Activated T-helper 9 cell treated with anti-CD3 and anti-CD28 coated beads, Interleukin-2, amount 50 U/mL, for 16 hours (primary cell): ENCODE data around the gene EBLN2.
"Not testable (repeated sequence)": the region's sequence is repeated elsewhere in the genome, so short reads cannot be mapped to it uniquely, and the experiment has no call there.

Experiments
- DNase-seq: peaks from one replicate; pipeline ENCODE4 v3.0.0-alpha.2; 2020; ENCODE audit warnings: low read depth

The EBLN2 gene

DNA sequence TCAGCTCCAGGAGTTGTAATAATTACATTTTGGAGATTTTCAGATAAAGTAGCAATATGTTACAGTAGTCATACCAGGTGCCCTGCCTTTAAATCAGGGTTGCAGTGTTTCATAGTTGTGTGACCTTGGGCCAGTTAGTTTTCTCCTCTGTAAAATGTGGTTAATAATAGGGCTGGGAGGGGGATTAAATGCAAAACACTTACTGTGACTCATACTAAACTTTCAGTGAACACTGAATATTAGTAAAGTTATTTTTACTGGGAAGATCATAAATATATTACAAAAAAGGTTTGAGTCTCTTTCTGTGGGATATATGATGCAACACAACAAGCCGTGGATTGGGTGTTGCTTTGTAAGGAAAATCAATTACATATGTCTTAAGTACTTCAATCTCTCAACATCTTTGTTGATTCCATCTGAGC lies 1.1 kb upstream of the EBLN2 start:
- no peak for DNase-seq

DNA sequence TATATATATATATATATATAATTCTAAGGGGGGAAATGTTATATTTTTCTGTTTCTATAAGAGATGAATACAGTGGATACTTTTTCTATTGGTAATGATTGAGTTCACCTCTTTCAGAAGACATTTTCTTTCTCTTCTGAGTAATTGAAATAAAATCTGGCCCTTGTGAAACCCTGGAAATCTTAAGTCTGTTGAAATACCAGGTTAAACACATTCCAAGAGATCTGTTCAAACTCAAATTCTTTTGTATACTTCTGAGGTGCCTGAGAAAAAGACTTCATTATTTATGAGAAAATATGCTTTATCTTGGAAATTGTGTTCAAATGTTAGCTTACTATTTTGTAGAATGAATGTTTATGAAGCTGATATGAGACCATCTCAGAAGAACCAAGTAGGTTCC lies 4.8 kb downstream of the EBLN2 start:
- not testable (repeated sequence) for DNase-seq

DNA sequence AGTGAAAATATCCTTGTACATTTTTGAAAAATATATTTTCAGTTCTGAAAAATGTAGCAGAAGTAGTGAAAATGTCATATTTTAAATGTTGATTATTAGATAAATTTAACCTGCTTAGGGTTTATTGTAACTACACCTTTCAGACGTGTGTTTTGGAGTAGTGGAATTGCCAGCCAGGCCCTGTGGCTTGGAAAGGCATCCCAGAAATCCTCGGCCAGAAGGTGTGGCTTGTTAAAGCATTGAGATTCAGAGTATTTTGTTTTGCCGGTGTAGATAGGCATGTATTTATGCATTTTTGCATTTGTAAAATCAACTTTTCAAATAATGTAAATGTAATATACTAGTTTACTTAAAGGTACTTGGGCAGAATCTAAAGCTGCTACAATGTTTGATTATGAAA lies 7.0 kb downstream of the EBLN2 start:
- DNase-seq, result no peak

DNA sequence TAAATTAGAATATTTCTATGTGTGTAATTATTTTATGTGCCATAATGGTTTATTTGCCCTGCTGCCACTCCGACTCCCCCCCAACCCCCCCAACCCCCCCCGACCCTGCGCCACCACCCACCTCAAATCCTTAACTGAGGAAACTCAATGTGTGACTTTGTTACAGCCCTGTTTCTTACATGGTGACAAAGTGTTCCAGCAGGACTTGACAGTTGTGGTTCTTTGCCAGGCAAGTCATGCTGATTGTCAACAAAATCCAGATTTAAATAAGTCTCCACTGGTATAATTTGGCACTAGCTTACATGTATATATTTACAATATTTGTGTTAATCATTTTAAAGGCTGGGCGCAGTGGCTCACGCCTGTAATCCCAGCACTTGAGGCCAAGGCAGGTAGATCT lies 7.7 kb downstream of the EBLN2 start:
- DNase-seq, result no peak

DNA sequence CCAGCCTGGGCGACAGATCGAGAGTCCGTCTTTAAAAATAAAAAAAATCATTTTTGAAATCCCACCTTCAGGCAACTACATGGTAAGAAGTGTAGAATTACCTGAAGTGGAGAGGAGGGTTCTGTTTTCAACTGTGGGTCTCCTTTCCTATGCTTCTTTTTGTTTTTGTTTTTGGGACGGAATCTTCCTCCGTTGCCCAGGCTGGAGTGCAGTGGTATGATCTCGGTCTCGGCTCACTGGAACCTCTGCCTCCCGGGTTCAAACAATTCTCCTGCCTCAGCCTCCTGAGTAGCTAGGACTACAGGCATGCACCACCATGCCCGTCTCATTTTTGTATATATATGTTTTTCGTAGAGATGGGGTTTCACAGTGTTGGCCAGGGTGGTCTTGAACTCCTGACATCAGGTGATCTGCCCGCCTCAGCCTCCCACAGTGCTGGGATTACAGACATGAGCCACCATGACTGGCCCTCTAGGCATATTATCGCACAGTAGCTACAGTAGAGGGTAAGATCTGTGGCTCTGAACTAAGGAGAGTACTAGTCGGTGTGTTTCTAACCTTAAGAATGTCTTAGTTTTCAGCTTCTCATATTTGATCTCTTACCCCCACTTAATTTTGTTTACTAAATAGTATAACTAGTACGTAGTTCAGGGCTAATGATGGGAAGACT lies 8.5 kb downstream of the EBLN2 start:
- DNase-seq, result no peak

DNA sequence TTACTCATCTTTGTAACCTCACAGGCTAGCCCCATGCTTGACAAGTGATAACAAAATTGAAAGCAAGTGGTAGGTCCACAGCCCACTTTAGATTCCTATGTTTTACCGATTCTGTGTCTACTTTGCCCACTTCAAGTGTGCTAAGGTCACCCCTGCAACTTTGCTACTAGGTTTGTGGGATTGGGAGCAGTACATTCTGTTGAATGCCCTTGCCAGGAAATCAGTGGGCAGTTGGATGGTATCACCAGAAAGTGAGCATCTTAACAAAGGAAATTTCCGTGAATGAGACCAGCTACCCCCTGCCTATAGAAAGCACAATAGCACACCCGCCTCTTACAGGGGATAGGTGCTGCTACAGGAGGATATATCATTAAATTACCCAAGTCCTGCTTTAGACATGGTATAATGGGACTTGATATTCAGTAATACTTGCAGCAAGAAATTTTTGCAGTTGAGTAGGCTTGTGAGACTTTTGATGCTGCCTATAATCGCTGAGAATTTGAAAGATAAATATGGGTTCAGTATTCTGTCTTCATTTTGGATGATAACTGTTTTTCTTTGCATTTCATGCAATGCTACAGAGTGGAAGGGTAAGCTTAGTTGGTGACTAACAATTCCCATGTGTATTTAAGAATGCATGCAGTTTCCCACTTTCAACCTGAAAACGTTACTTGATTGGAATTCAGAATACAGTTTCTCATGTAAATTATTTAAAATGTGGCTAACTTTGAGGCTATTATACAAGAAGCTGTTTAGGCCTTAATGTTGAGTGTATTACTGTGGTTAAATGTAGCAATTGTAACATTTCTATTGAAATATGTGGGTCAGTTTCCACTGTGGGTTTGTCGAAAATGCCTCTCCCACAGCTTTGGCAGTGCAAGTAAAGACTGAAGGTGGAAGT lies 9.5 kb downstream of the EBLN2 start:
- no peak for DNase-seq

DNA sequence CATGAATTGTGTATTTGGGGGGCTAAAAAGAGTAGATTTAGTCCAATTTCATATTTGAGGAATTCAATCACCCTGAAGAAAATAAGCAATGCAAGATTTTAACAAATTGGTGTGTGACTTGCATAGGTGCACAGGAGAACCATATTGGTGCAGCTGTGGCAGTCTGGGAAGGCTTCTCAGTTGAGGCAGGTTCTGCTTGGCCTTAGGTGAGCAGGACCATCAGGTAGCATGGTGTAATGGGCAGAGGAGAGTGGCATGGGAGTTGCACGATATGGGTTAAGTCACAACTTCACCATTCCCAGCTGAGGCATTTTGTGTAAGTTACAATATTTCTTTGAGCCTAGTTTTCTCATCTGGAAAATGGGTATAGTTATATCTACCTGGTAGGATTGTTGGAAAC lies 10.5 kb downstream of the EBLN2 start:
- DNase-seq, result no peak

DNA sequence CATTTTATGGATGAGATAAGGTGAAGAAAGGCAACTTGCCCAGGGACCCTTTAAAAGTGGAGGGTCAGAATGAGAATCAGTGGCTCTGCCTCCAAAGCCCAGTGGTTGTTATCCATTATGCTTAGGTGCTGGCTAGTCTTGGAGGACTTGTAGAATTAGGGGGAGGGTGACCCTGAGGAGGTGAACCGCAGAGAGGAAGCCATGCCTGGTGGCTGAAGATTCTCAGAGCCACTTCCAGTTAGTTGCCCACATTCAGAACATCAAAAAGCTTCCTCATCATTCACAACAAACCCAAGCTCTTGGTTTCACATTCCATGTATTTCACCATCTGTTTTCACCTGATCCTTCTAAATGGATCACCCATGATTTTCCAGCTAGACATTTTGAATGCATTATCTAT lies 11.2 kb downstream of the EBLN2 start:
- DNase-seq, result no peak

DNA sequence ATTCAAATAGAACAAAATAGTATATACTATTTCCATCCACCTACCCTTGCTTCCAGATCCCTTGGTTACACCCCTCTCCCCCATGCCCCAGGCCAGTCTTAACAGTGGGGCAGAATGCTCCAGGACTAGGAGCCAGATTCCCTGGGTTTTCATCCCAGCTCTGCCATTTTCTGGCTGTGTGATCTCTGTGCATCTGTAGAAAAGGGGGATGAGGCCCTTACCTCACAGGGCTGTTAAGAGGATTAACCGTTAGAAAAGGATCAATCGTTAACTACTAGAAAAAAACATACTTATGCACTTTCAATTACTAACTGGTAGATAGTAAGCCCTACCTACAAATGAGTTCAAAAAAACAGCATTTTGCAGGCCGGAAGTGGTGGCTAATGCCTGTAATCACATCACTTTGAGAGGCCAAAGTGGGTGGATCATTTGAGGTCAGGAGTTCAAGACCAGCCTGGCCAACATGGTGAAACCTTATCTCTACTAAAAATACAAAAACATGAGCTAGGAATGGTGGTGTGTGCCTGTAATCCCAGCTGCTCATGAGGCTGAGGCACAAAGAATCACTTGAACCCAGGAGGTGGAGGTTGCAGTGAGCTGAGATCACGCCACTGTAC lies 11.7 kb downstream of the EBLN2 start:
- no peak for DNase-seq

DNA sequence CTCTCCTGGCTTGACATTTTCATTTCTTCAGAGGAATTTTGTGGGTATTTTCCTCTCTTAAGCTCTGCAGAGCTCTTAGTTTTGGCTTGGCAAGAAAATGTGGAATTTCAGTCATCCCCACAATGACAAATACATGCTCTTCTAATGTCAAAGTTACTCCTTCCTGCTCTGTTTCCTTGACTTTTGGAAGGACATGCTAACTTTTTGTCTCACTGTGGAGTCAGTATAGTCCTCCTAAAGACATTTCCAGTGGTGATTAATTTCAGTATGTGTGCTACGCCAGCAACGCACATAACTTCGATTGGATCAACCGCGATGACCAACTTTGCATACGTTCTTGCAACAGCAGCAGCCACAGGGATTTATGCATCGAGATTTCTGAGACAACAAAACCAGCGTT lies 13.3 kb downstream of the EBLN2 start:
- no peak for DNase-seq

DNA sequence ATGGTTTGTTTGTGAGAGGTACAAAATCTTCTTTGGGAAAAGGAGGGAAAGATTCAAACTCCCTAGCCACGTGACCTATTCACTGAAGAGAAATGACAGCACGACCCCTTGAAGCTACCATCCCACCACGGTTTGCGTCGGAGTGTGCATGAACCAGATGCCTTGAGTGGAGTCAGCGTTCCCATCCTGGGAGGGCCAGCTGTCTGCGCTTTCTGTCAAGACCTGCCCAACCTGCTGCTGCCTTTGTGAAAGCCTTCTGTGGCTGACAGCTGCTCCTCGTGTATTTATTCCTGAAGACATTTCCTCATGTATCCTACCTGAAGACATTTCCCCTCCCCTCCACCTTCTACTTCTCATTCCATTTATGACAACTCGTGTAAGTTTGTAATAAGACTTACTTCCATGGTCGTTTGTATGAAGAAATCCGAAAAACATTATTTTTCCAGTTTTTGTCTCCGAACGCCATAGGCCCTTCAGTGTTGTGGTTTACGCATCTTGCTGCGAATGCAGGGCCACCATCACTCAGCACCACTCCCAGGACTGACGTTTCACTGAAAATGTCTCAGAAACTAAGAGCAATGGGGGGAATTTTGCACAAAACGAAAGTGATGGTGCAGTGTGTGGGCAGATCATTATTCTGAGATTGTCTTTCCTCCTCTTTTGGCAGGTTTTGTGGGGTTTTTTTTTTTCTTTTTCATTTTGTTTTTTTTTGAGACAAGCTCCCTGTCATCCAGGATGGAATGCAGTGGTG lies 18.9 kb downstream of the EBLN2 start:
- no peak for DNase-seq

DNA sequence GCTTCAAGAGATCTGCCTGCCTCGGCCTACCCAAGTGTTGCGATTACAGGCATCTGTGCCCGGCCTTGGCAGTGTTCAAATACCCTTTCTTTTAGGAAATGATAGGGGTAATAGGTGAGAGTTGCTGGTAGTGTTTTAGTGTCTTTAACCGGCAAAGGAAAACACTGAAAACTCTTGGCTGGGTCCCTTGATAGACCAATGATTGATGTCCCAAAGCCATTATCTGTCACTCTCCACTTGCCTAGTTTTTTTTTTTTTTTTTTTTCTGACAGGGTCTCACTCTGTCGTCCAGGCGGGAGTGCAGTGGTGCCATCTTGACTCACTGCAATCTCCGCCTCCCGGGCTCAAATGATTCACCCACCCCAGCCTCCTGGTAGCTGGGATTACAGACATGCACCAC lies 19.7 kb downstream of the EBLN2 start:
- DNase-seq, result no peak

DNA sequence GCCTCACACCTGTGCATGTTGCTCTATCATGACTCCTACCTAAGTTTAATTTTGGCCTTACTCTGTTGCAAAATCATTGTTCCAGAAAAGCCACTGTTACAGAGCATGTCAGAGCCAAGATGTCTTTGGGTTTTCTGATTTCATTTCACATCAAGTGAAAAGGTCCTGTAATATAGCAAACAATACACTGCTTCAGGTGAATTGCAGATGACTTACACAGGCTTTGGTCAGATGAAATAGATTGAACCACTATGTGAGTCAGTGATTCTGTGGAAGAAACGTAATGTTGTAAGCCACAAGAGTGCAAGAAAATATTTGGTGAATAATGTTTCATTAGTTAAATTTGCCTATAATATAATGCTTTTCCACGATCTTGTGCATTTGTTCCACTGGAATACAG lies 22.7 kb downstream of the EBLN2 start:
- no peak for DNase-seq

DNA sequence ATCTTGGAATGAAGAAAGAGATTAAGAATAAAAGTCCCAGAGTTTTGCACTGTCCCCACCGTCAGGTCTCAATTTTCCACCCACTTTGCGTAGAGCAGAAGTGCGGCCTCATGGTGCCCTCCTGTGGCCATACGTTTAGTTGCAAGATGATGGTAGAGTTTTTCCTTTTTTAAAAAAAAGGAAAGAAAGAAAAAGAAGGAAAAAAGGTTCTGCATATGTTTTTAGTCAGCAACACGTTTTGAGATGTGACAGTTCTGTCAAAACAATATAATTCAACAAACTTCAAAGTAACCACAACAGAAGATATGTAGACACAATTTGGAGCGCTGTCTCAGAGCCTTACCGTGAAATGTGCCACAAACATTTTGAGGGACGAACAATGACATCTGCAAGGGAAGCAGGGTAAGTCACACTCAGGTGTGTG lies 24.6 kb downstream of the EBLN2 start:
- DNase-seq, result peak; percentile 20

DNA sequence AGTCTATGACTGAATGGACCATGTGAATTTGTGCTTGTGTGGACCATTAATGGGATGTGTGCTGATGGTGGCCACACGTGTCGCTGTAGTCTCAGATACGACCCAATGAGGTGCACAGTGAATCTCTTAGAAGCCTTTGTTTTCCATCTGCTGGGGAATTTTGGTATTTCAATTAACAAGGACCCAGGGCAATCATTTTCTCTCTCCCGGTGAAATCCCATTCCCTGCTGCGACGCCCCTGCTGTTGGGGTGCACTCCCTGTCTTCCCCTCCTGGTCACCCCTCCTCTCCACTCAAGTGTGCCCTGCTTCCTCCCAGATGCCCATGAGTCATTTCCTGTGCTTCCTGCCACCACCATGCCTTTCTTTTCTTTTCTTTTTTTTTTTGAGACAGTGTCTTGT lies 32.7 kb downstream of the EBLN2 start:
- no peak for DNase-seq

DNA sequence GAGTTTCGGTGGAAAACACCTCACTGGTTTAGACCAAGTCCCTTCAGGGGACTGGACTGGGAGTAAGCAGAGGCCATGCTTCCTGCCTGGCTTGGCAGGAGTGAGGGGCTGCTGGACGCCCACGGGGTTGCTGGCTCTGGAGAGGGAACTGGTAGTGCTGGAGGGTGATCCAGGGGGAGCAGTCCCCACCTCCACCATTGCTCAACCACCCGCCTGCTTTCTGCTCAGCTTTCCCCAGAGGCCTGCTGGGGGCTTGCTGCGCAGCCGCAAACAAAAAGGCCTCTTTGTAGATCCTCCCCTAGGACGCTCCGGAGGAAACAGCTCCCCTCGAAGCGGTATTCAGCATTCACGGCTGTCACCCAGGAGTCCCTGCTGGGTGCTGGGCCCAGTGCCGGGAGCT lies 33.5 kb downstream of the EBLN2 start:
- DNase-seq, result no peak

DNA sequence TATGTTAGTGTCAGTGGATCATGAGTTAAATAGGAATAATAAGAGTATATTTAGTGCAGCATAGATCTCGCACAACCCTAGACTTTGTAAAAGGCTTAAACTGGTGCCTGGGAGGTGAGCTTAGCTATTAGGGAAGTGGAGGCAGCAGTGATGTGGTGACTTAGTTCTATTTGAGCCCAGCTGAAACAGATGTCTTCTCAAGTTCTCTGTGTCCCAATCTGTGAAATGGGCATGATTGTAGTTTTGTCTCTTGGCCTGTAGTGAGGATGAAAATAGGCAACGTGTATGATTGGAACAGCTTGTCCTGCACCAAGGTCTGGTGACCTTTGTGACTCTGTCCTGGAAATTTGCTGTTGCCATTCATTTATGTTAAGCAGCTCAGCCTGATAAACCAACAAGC lies 34.7 kb downstream of the EBLN2 start:
- no peak for DNase-seq

DNA sequence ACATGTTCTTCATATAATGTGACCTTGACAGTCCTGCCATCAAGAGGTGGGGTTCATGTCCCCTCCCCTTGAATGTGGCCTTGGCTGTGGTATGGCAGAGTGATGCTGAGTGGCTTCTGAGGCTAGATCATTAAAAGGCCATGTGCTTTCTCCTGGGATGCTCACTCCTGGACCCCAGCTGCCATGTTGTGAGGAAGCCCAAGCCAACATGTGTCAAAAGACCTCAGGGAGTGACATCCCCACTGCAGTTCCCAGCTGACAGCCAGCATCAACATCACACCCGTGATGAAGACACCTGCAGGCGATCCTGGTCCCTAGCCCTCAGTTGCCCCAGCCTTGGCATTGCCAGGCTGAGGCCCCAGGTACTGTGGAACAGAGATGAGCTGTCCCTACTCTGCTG lies 36.6 kb downstream of the EBLN2 start:
- DNase-seq, result no peak

DNA sequence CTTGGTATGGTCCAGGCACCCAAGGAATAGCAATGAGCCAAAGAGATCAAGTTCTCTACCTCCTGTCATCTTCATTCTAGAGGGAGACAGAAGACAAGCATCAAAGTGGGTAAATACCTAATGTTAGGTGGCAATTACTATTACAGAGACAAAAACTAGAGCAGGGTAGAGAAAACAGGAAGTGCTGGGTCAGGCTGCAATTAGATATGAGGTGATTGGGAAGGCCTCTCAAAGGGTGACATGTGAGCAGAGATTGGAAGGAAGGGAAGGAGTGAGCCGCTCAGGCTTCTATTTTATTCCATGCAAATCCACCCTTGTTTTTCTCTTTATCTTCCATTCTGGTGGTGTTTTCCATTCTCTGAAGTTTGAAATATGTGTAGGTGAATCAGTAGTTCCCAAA lies 37.4 kb downstream of the EBLN2 start:
- no peak for DNase-seq

DNA sequence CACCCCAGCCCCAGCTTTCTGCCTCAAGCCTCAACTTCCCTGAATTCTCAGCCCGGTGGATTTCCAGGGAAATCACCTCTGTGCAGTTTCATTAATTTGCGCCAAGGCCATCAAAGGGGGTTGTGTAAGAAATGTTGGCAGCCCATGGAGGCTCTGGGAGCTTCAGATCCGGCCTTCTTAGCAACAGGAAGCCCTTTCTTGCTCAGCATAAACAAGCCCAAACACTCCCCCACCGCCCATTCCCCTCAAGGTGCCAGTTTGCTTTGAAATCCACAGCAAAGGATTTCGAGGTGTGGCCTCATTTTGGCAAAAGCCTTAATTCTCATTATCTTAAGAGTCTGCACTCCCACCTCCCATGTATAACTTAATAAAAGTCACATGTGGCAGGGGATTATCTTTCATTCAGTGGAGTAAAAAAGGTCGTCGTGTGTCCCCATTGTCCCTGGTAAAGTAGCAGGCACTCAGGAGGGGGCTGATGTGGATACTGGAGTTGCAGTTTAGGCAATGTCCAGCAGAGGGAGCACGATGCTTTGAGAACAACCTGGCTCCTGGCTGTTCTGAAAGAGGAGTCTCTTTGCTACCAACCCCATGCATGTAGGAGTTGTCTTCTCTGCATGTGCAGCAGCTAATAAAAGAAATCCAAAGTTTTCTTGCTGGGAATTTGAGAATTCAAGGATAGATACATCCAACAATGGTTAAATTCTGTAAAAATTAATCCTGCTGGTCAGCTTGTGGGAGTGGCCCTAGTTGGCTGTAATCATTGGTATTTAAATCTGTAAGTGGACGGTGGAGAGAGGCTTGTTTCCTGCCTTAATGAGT lies 39.5 kb downstream of the EBLN2 start:
- peak; percentile 54 for DNase-seq

DNA sequence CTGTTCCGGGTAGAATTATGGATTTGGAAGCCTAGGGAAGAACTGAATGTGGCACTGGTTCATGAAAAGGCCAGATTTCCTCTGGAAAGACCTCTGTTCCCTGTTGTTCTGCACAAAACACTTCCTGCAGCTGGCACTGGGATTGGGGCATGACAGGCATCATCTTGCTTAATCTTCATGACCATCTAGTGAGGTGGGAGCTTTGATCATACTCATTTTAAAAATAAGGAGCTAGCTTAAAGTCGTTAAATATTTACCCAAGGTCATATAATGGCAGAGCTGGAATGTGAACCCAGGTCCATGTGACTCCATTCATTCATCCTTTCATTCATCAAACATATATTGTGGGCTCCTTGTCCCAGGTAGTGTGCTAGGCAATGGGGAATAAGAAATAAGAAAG lies 40.4 kb downstream of the EBLN2 start:
- no peak for DNase-seq

DNA sequence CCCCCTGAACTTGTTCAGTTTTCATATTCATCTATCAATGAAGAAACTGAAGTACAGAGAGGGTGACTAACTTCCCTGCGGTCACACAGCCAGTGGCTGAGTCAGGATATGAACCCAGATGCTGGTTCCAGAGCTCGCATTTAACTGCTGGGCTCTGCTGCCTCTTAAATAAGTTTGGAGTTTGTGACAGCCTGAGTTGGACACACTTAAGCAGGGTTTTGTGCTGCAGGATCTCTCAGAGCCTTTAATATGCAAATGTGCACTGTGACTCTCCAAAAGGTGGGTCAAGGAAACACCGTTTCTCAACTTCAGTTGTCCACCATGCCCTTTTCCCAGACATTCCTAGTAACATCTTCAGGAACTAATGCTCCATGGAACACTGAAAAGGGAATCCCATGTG lies 45.8 kb downstream of the EBLN2 start:
- no peak for DNase-seq
